DMS 273 treated with DMSO at 0.1 percent for 48 hours (cell line): ENCODE results near the gene PRDM11.

Experiments used
- DNase-seq: peaks from one replicate; lab custom pipeline; 2025; lab: John Stamatoyannopoulos, UW

Gene PRDM11

GRCh38 chr11:45265969-45266675 lies 119.7 kb downstream of the PRDM11 start:
- no peak for DNase-seq

- DNase-seq: no peak
Observed at GRCh38 chr11:45266676-45267020, 120.2 kb downstream of the PRDM11 start.

- DNase-seq: no peak
Observed at GRCh38 chr11:45267052-45267451, 120.6 kb downstream of the PRDM11 start.

- no peak for DNase-seq
Observed at GRCh38 chr11:45267652-45268299, 121.3 kb downstream of the PRDM11 start.

- DNase-seq: no peak
Observed at GRCh38 chr11:45269678-45270077, 123.2 kb downstream of the PRDM11 start.

GRCh38 chr11:45270946-45271716 lies 124.7 kb downstream of the PRDM11 start:
- DNase-seq: no peak

- no peak for DNase-seq
Observed at GRCh38 chr11:45272701-45273100, 126.3 kb downstream of the PRDM11 start.

- no peak for DNase-seq
Observed at GRCh38 chr11:45273509-45273908, 127.1 kb downstream of the PRDM11 start.

- DNase-seq: no peak
Observed at GRCh38 chr11:45274206-45274605, 127.8 kb downstream of the PRDM11 start.

- no peak for DNase-seq
Observed at GRCh38 chr11:45275828-45276227, 129.4 kb downstream of the PRDM11 start.

GRCh38 chr11:45278714-45279113 lies 132.3 kb downstream of the PRDM11 start:
- no peak for DNase-seq

GRCh38 chr11:45279645-45280044 lies 133.2 kb downstream of the PRDM11 start:
- no peak for DNase-seq

- no peak for DNase-seq
Observed at GRCh38 chr11:45280449-45280848, 134.0 kb downstream of the PRDM11 start.

GRCh38 chr11:45282081-45282480 lies 135.6 kb downstream of the PRDM11 start:
- DNase-seq: no peak
